ENCODE data around the gene KCNT2. TPM values are rescaled to one million over a fixed set of nuclear protein-coding genes. Genes with fewer than 3 reads are reported as not detected.

Gene KCNT2
- total and polyA plus RNA-seq, 4 donors: 1.7 to 11.2 (median 6.8) TPM

- Histone ChIP-seq H3K4me3 (ENCODE audit: low read depth in 1 of 3, low read length in 3 of 3) (no peak overlapping the region), H3K27me3 (ENCODE audit: control insufficient read depth in 4 of 4, insufficient read depth in 4 of 4, low read length in 3 of 4) (no peaks in the 10 kb centered on the region), H3K27ac (ENCODE audit: low read depth in 1 of 2, low read length in 2 of 2) (no peak overlapping the region), H3K9ac (ENCODE audit: low read depth in 1 of 2, low read length in 2 of 2) (no peak overlapping the region), H3K4me1 (ENCODE audit: control insufficient read depth in 4 of 4, insufficient read depth in 4 of 4, low read length in 3 of 4) (peaks cover 0 to under 1% (median 0%) of the 10 kb centered on the region in 4 donors), H3K9me3 (ENCODE audit: control insufficient read depth in 4 of 4, low read length in 3 of 4) (no peaks in the 10 kb centered on the region), H3K36me3 (ENCODE audit: control insufficient read depth in 4 of 4, insufficient read depth in 3 of 4, low read depth in 1 of 4, low read length in 3 of 4) (peaks cover 0 to 4% (median 1%) of the 10 kb centered on the region in 4 donors)
- TF ChIP-seq HNF4A (conservative IDR thresholded peaks at IDR 0.05) (no peak), CTCF (IDR thresholded peaks at IDR 0.05; ENCODE audit: low read depth, low read length, missing input control) (no peak), FOXA2 (IDR thresholded peaks at IDR 0.05) (no peak), FOXA1 (IDR thresholded peaks at IDR 0.05) (no peak), RAD21 (IDR thresholded peaks at IDR 0.05) (no peak), YY1 (IDR thresholded peaks at IDR 0.05) (no peak), TAF1 (conservative IDR thresholded peaks at IDR 0.05) (no peak), REST (IDR thresholded peaks at IDR 0.05) (no peak), JUND (IDR thresholded peaks at IDR 0.05) (no peak), RXRA (IDR thresholded peaks at IDR 0.05) (no peak), MAX (IDR thresholded peaks at IDR 0.05) (no peak)
- no peak for DNase-seq (ENCODE audit: low spot score)
- 94% methylated on average over 1 of the region's 1 CpG for WGBS
Measured at GRCh38 chr1:196418772-196419171, 189.5 kb downstream of the KCNT2 start.

GRCh38 chr1:196415978-196416377 is 192.3 kb downstream of the KCNT2 start:
- peaks cover 0 to 4% (median 0%) of the 10 kb centered on the region in 4 donors for H3K36me3 ChIP-seq (ENCODE audit: control insufficient read depth in 4 of 4, insufficient read depth in 3 of 4, low read depth in 1 of 4, low read length in 3 of 4)
- H3K9ac ChIP-seq (ENCODE audit: low read depth in 1 of 2, low read length in 2 of 2): no peak overlapping the region
- 98% methylated on average over 1 of the region's 1 CpG for WGBS
- DNase-seq (ENCODE audit: low spot score): no peak
- H3K9me3 ChIP-seq (ENCODE audit: control insufficient read depth in 4 of 4, low read length in 3 of 4): no peaks in the 10 kb centered on the region
- no peaks in the 10 kb centered on the region for H3K27me3 ChIP-seq (ENCODE audit: control insufficient read depth in 4 of 4, insufficient read depth in 4 of 4, low read length in 3 of 4)
- H3K4me3 ChIP-seq (ENCODE audit: low read depth in 1 of 3, low read length in 3 of 3): no peak overlapping the region
- no peaks in the 10 kb centered on the region for H3K4me1 ChIP-seq (ENCODE audit: control insufficient read depth in 4 of 4, insufficient read depth in 4 of 4, low read length in 3 of 4)
- no peak overlapping the region for H3K27ac ChIP-seq (ENCODE audit: low read depth in 1 of 2, low read length in 2 of 2)
- TF ChIP-seq REST (IDR thresholded peaks at IDR 0.05) (no peak), EGR1 (IDR thresholded peaks at IDR 0.05; ENCODE audit: low read depth in 2 of 2) (no peak), ZBTB33 (IDR thresholded peaks at IDR 0.05) (no peak), CTCF (IDR thresholded peaks at IDR 0.05; ENCODE audit: low read depth, low read length, missing input control) (no peak), FOXA2 (IDR thresholded peaks at IDR 0.05) (no peak), RXRA (IDR thresholded peaks at IDR 0.05) (no peak), TAF1 (conservative IDR thresholded peaks at IDR 0.05) (no peak), HNF4A (conservative IDR thresholded peaks at IDR 0.05) (no peak), FOXA1 (IDR thresholded peaks at IDR 0.05) (no peak), RAD21 (IDR thresholded peaks at IDR 0.05) (no peak), ATF3 (IDR thresholded peaks at IDR 0.05) (no peak), MAX (IDR thresholded peaks at IDR 0.05) (no peak), NR2F2 (IDR thresholded peaks at IDR 0.05) (no peak)

All from liver (tissue), 9 donors.